GM18909 (cell line): ENCODE measurements around the gene FMN1.

Source experiments
- ATAC-seq: cut with Tn5 transposase; IDR thresholded peaks from one replicate; pipeline ENCODE4 v1.9.1; 2021; ENCODE audit warnings: mild to moderate bottlenecking; ENCODE audit not compliant: unreplicated experiment, poor library complexity

The FMN1 gene

DNA sequence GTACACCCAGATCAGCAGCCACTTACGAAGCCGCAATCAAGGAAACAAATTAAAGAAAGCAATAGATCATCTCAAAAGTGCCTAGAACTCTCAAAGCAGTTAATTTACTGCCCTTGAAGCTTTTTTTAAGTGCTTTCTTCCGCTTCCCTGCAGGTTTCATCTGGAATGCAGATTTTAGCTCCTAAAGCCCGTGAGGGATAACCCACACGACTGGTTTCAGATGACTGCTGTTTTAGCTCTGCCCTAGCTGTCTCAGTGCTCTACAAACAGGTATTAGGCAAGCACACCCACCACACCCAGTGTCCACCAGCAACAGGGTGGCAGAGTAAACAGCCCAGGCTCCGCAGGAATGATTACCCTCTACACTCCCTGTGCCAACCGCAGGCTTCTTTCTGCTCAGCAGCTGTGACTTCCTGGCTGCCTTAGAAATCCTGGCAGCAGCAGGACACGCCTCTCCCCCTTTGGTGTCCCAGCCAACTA is 126.0 kb downstream of the FMN1 start:
- no peak for ATAC-seq

DNA sequence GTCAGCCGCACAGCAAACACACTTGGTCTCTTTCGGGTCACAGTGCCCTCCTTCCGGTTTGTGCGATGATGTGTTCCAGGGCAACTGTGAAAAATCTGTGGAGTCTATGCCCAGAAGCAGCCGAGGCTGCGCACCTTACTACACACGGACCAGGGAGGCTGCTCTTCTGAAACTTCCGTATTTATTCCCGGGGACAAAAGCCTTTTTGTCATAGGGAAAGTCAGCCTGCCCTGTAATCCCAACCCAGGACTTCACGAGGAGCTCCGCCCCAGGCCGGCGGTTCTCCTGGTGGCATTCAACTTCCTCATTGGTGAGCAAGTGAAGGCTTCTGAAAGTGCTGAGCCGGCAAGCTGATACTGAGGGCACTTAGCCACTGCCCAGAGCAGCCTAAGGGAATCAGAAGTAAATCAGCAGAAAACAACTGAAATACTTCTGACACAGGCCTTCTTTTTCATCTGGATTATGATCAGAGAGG is 126.5 kb downstream of the FMN1 start:
- peak; percentile 67 for ATAC-seq

DNA sequence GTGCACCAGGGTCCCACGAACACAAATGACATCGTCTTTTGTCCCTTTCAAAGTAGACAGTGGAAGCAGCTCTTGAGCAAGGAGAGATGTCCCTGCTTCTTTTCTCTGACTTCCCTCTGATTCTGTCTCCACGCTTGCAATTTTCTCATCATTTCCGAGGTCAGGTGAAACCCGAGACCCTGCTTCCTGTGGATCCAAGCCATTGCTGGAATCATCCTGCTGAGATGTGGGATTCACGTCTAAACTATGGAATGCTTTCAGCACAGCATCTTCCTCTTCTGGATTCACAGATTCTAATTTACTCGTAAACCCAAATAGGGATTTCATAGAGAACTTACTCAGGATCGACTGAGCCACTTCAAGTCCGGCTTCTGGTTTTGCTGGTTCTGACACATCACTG is 127.1 kb downstream of the FMN1 start:
- no peak for ATAC-seq

DNA sequence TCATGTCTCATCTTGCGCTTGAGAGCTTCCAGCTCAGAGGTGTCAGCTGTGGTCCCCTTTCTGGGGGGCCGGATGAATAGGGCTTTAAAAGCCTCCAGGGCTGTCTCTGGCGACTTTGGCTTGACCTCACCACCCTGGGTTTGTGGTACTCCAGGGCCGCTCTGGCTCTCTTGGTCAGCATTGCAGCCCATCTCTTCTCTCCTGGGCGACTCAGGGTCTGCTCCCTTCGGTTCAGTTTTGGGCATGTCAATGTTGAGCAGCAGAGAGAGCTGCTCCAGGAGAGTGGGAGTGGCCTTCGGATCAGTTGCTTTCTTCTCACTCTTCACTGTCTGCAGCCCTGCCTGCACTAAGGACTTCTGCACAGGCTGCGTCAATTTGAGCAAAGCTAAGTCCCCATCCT is 127.9 kb downstream of the FMN1 start:
- ATAC-seq = no peak

- no peak for ATAC-seq
These were observed 129.6 kb downstream of the FMN1 start for GRCh38 chr15:33064878-33065277.

DNA sequence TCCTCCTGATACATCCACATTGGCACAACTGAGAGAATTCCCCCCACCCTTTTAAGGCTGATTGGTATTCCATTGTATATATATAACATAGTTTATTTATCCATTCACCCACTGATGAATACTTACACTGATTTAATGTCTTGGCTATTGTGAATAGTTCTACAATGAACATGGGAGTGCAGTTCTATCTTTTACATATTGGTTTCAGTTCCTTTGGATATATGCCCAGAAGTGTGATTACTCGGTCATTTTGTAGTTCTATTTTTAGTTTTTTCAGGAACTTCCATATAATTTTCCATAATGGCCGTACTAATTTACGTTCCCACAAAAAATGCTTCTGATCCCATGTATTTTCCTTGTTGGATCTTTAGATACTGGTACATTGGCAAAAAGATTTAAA is 135.3 kb downstream of the FMN1 start:
- no peak for ATAC-seq

DNA sequence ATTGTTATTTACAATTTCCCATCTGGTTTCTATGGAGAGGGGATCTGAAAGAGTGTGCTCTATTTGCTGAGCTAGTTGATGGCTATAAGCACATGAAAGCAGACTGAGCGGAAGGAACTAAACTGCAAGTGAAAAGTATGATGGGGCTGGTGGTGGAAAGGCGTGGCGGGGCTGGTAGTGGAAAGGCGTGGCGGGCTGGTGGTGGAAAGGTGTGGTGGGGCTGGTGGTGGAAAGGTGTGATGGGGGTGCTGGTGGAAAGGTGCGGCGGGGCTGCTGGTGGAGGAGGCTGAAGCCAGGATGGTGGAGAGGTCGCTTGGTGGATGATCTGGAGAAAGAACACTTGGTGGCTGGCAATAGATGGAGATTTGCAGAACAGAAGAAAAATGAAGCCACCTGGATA is 136.7 kb downstream of the FMN1 start:
- no peak for ATAC-seq

DNA sequence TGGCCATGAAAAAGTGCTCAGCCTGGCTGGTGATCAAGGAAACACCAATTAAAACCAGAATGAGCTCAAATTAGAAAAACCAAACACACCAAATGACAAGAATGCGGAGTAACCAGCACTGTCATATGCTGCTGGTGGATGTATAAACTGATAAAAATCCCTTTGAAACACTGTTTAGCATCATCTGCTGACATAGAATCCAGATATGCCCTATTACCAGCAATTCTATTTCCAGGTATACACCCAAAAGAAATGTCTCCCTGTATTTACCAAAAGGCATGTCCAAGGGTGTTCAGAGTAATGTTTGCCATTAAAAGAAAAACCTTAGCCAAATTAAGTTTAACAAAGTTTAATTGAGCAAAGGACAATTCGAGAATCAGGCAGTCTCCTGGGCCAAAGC is 138.6 kb downstream of the FMN1 start:
- ATAC-seq = no peak

- no peak for ATAC-seq
These were observed 143.0 kb downstream of the FMN1 start for GRCh38 chr15:33051528-33051927.

DNA sequence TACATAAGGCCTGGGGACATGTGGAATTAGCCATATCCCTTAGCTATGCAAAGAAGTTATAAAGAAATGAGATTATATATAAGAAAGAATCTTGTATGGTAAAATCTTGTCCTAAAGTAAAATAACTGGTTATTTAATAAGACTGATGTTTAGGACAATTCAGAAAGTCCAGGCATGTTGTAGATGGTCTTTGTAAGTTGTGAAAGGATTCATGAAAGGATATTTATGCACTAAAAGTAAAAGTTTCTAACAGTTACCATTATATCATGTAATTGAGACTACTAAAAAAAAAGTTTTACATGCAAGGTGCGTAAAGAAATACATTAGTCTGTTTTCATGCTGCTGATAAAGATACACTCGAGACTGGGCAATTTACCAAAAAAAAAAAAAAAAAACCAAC is 146.3 kb downstream of the FMN1 start:
- no peak for ATAC-seq

- ATAC-seq = no peak
These were observed 147.4 kb downstream of the FMN1 start for GRCh38 chr15:33047077-33047476.

DNA sequence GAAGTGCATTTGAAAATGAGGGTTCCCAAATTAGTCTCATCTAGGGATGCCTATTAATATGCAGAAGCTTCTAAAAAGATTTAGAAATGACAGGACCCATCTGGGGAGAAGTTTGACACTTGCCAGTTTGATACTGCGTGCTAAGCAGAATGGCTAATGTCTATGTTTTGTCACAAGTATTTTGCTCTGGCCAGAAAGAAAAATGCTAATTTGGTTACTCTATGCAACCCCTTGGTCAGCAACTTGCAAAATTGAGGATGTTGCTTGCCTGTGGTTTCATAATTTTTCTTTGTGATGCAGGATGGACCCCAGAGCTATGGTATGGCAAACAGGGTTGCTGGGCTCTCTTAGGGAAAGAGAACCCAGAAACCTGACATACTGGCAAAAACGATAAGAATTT is 148.2 kb downstream of the FMN1 start:
- no peak for ATAC-seq

- ATAC-seq = no peak
These were observed 149.3 kb downstream of the FMN1 start for GRCh38 chr15:33045066-33045810.

DNA sequence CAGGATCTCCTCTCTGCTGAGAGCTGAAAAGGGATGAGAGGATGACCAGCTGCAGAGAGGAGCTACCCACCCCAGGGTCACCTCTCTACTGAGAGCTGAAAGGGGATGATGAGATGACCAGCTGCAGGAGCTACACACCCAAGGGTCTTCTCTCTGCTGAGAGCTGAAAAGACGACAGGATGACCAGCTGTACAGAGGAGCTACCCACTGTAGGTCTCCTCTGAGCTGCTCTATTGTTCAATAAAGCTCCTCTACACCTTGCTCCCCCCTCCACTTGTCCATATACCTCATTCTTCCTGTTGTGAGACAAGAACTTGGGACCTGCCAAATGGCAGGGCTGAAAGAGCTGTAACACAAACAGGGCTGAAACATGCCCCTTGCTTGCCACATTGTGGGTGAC is 149.9 kb downstream of the FMN1 start:
- no peak for ATAC-seq

- no peak for ATAC-seq
These were observed 150.9 kb downstream of the FMN1 start for GRCh38 chr15:33043636-33044035.

- no peak for ATAC-seq
These were observed 154.0 kb downstream of the FMN1 start for GRCh38 chr15:33040496-33040895.

DNA sequence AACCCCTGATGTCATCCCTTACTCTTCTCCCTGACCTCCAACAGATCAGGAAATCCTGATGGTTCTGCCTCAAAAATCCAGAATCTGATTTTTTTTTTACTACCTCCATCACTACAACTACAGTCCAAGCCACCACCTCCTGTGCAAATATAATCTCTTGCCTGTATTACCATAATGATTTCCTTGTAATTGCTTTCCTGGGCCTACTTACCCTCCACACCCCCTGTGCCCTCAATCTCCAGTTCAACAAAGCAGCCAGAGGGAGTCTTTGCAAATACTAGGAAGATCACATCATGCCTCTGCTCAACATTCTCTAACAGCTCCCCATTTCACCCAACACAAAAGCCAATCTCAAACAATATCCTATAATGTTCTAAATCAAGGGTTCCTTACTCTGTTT is 159.9 kb downstream of the FMN1 start:
- no peak for ATAC-seq

- no peak for ATAC-seq
These were observed 162.5 kb downstream of the FMN1 start for GRCh38 chr15:33032053-33032452.

GRCh38 chr15:33031324-33031821 is 163.1 kb downstream of the FMN1 start:
- no peak for ATAC-seq

- ATAC-seq = no peak
These were observed 164.2 kb downstream of the FMN1 start for GRCh38 chr15:33030315-33030714.

- no peak for ATAC-seq
These were observed 165.3 kb downstream of the FMN1 start for GRCh38 chr15:33029109-33029652.

DNA sequence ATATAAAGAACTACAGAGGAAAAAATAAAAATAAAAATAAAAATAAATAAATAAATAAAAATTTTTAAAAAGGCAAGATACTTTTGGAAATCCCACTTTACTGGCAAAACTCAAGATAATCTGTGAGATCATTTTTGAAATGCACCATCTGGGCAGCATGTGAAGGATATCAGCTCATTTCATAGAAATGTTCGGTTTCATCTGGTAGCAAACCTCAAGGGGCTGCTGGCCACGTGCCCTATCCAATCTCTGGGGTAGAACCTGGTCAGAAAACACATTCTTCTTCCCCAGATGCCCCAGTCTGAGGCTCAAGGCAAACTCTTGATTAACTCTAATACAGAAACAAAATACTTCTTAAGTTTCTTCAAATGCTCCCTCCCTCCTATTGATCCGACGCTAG is 166.0 kb downstream of the FMN1 start:
- no peak for ATAC-seq
